BJ (cell line): Measurements from ENCODE around the gene MBD2. TPM values are rescaled to one million over a fixed set of nuclear protein-coding genes. Genes with fewer than 3 reads are reported as not detected.

Experiments used
- CTCF ChIA-PET: fragments of 350-600 bp; formaldehyde crosslinking; extraction: SDS; loops from one replicate; lab custom pipeline; 2021; ENCODE audit warnings: antibody characterized with exemption, inconsistent platforms; lab: Yijun Ruan, JAX
- POLR2A ChIA-PET: fragments of 300-600 bp; sonication (Branson Sonifier 250); formaldehyde crosslinking; extraction: SDS; loops from one replicate; lab custom pipeline; 2021; ENCODE audit warnings: antibody characterized with exemption; lab: Charles Lee
- DNase-seq: peaks from one replicate; pipeline ENCODE4 v3.0.0-alpha.2; 2011; ENCODE audit warnings: low read depth
- H3K27me3 ChIP-seq: 2 replicates; pipeline ENCODE4 v1.6.0; 2011; ENCODE audit warnings: low read length; ENCODE audit not compliant: control insufficient read depth, insufficient read depth
- H3K36me3 ChIP-seq: 2 replicates; pipeline ENCODE4 v1.5.1; 2011; ENCODE audit warnings: low read length; ENCODE audit not compliant: control insufficient read depth, insufficient read depth
- H3K4me3 ChIP-seq: 2 replicates; pipeline ENCODE4 v1.5.1; 2011; ENCODE audit warnings: low read depth, mild to moderate bottlenecking, control low read depth, low read length
- CTCF ChIP-seq: IDR thresholded peaks from 2 replicates; pipeline ENCODE4 v1.5.1; 2011; ENCODE audit warnings: low read depth, mild to moderate bottlenecking, control low read depth, inconsistent platforms, low read length, moderate library complexity; ENCODE audit not compliant: insufficient read depth
- polyA plus RNA-seq: library from polyadenylated mRNA; depleted of rRNA; stranded (reverse); fragments of >200 nt; gene quantifications from 2 replicates; pipeline ENCODE4 v1.2.3, GENCODE V29; 2011

Gene MBD2
- polyA plus RNA-seq, 1 experiment: 35.8 TPM

GRCh38 chr18:54242327-54242726 is 17.9 kb upstream of the MBD2 start:
- POLR2A ChIA-PET: no interaction called here

GRCh38 chr18:54241483-54241882 is 17.0 kb upstream of the MBD2 start:
- no peak for DNase-seq
- ChIA-PET POLR2A (no interaction called here), CTCF (no interaction called here)
- no peaks in the 10 kb centered on the region for H3K27me3 ChIP-seq
- H3K36me3 ChIP-seq: no peaks in the 10 kb centered on the region
- no peak overlapping the region for H3K4me3 ChIP-seq
- no peak for TF ChIP-seq CTCF

More at GRCh38 chr18:54242327-54242726, 17.9 kb upstream of the MBD2 start:
- Histone ChIP-seq H3K36me3 (no peaks in the 10 kb centered on the region), H3K27me3 (no peaks in the 10 kb centered on the region), H3K4me3 (no peak overlapping the region)
- no peak for TF ChIP-seq CTCF
- CTCF ChIA-PET: interaction anchor here (0.6 kb wide), 1 partner anchor 219 kb away, joined by 3 read pairs; no protein-coding TSS in a partner anchor
- no peak for DNase-seq

- H3K36me3 ChIP-seq: no peaks in the 10 kb centered on the region
- no peak overlapping the region for H3K4me3 ChIP-seq
- ChIA-PET CTCF (no interaction called here), POLR2A (interaction anchor here (0.5 kb wide), 1 partner anchor 29 kb away, joined by 3 read pairs; the partner anchor contains the start of gene POLI)
- no peak for TF ChIP-seq CTCF
- DNase-seq: no peak
- H3K27me3 ChIP-seq: no peaks in the 10 kb centered on the region
Observed at GRCh38 chr18:54240629-54241107, 16.2 kb upstream of the MBD2 start.

- Histone ChIP-seq H3K4me3 (no peak overlapping the region), H3K36me3 (no peaks in the 10 kb centered on the region), H3K27me3 (no peaks in the 10 kb centered on the region)
- ChIA-PET POLR2A (no interaction called here), CTCF (interaction anchor here (0.6 to 0.9 kb wide), 2 partner anchors 11 to 1515 kb away, joined by 3 read pairs; no protein-coding TSS in a partner anchor)
- DNase-seq: no peak
- TF ChIP-seq CTCF: no peak
Observed at GRCh38 chr18:54239601-54240000, 15.1 kb upstream of the MBD2 start.

GRCh38 chr18:54239091-54239490 is 14.6 kb upstream of the MBD2 start:
- H3K27me3 ChIP-seq: no peaks in the 10 kb centered on the region
- TF ChIP-seq CTCF: no peak
- POLR2A ChIA-PET: no interaction called here
- no peak for DNase-seq
- no peaks in the 10 kb centered on the region for H3K36me3 ChIP-seq
- CTCF ChIA-PET: no interaction called here
- no peak overlapping the region for H3K4me3 ChIP-seq
